Measurements from ENCODE around the gene ZFYVE21. TPM values are rescaled to one million over a fixed set of nuclear protein-coding genes. Genes with fewer than 3 reads are reported as not detected.

The ZFYVE21 gene
- total RNA-seq, 2 experiments from 2014 or later = 18.0 to 22.5 TPM

- Histone ChIP-seq H3K4me3 (ENCODE audit: low read depth, low read length, poor library complexity, severe bottlenecking) (no peak overlapping the region), H4K20me1 (ENCODE audit: insufficient read depth, low read length) (no peaks in the 10 kb centered on the region; the same call in 1 of the 2 replicates), H3K27ac (ENCODE audit: low read depth, low read length, poor library complexity, severe bottlenecking) (no peak overlapping the region), H3K9me2 (ENCODE audit: insufficient read depth, low read length) (no peaks in the 10 kb centered on the region), H3K9me3 (ENCODE audit: low read length) (no peaks in the 10 kb centered on the region), H3K4me2 (ENCODE audit: low read length) (peak overlapping the region; percentile 30; the same call in 1 of the 2 replicates), H2AFZ (ENCODE audit: low read length) (no peak overlapping the region), H3K36me3 (ENCODE audit: insufficient read depth, low read length) (no peaks in the 10 kb centered on the region), H3K79me2 (ENCODE audit: insufficient read depth, low read depth, low read length) (peaks cover 15% of the 10 kb centered on the region; the same call in 1 of the 2 replicates), H3K4me1 (ENCODE audit: insufficient read depth, low read length, poor library complexity, severe bottlenecking) (peaks cover 30% of the 10 kb centered on the region)
- ChIA-PET POLR2A (interaction anchor here (0.6 kb wide), 2 partner anchors 68 to 105 kb away, joined by 4 to 5 read pairs; no protein-coding TSS in a partner anchor), CTCF (ENCODE audit: unreplicated experiment) (no interaction called here)
- TF ChIP-seq CTCF (conservative IDR thresholded peaks at IDR 0.05; ENCODE audit: low read length) (no peak), EZH2phosphoT487 (IDR thresholded peaks at IDR 0.05; ENCODE audit: borderline replicate concordance, low read depth, low read length) (no peak)
- intact Hi-C loops (cut with micrococcal nuclease; ENCODE audit: unreplicated experiment) = no loop called here
- BruUV-seq (replicated peaks) = no TSS peak
- DNase-seq (ENCODE audit: low spot score) = no peak
These were observed 4.1 kb downstream of the ZFYVE21 start for GRCh38 chr14:103719751-103720150.

GRCh38 chr14:103721334-103722120 lies 5.9 kb downstream of the ZFYVE21 start:
- BruUV-seq (replicated peaks) = no TSS peak
- Histone ChIP-seq H3K4me1 (ENCODE audit: insufficient read depth, low read length, poor library complexity, severe bottlenecking) (peaks cover 27% of the 10 kb centered on the region), H3K4me2 (ENCODE audit: low read length) (no peak overlapping the region), H3K79me2 (ENCODE audit: insufficient read depth, low read depth, low read length) (peaks cover 7% of the 10 kb centered on the region; the same call in 1 of the 2 replicates), H3K27ac (ENCODE audit: low read depth, low read length, poor library complexity, severe bottlenecking) (no peak overlapping the region), H4K20me1 (ENCODE audit: insufficient read depth, low read length) (no peaks in the 10 kb centered on the region; the same call in 1 of the 2 replicates), H2AFZ (ENCODE audit: low read length) (no peak overlapping the region), H3K36me3 (ENCODE audit: insufficient read depth, low read length) (no peaks in the 10 kb centered on the region), H3K9me2 (ENCODE audit: insufficient read depth, low read length) (no peaks in the 10 kb centered on the region), H3K9me3 (ENCODE audit: low read length) (no peaks in the 10 kb centered on the region), H3K4me3 (ENCODE audit: low read depth, low read length, poor library complexity, severe bottlenecking) (no peak overlapping the region)
- intact Hi-C loops (cut with micrococcal nuclease; ENCODE audit: unreplicated experiment) = no loop called here
- TF ChIP-seq CTCF (conservative IDR thresholded peaks at IDR 0.05; ENCODE audit: low read length) = no peak
- no peak for TF ChIP-seq EZH2phosphoT487 (IDR thresholded peaks at IDR 0.05; ENCODE audit: borderline replicate concordance, low read depth, low read length)
- ChIA-PET POLR2A (interaction anchor here (0.5 to 0.6 kb wide), 2 partner anchors 113 to 147 kb away, joined by 4 to 7 read pairs; no protein-coding TSS in a partner anchor), CTCF (ENCODE audit: unreplicated experiment) (no interaction called here)
- DNase-seq (ENCODE audit: low spot score) = no peak

GRCh38 chr14:103723748-103724081 lies 8.1 kb downstream of the ZFYVE21 start:
- CTCF ChIA-PET (ENCODE audit: unreplicated experiment) = no interaction called here
- Histone ChIP-seq H2AFZ (ENCODE audit: low read length) (no peak overlapping the region), H3K4me3 (ENCODE audit: low read depth, low read length, poor library complexity, severe bottlenecking) (no peak overlapping the region), H3K9me3 (ENCODE audit: low read length) (no peaks in the 10 kb centered on the region), H3K4me1 (ENCODE audit: insufficient read depth, low read length, poor library complexity, severe bottlenecking) (peaks cover 14% of the 10 kb centered on the region), H3K9me2 (ENCODE audit: insufficient read depth, low read length) (no peaks in the 10 kb centered on the region), H3K79me2 (ENCODE audit: insufficient read depth, low read depth, low read length) (no peaks in the 10 kb centered on the region), H4K20me1 (ENCODE audit: insufficient read depth, low read length) (no peaks in the 10 kb centered on the region), H3K27ac (ENCODE audit: low read depth, low read length, poor library complexity, severe bottlenecking) (no peak overlapping the region), H3K4me2 (ENCODE audit: low read length) (no peak overlapping the region), H3K36me3 (ENCODE audit: insufficient read depth, low read length) (peaks cover 2% of the 10 kb centered on the region; the same call in 1 of the 2 replicates)
- BruUV-seq (replicated peaks) = no TSS peak
- POLR2A ChIA-PET = interaction anchor here (0.5 kb wide), 1 partner anchor 100 kb away, joined by 3 read pairs; no protein-coding TSS in a partner anchor
- DNase-seq (ENCODE audit: low spot score) = no peak
- no peak for TF ChIP-seq CTCF (conservative IDR thresholded peaks at IDR 0.05; ENCODE audit: low read length)
- no peak for TF ChIP-seq EZH2phosphoT487 (IDR thresholded peaks at IDR 0.05; ENCODE audit: borderline replicate concordance, low read depth, low read length)
- intact Hi-C loops (cut with micrococcal nuclease; ENCODE audit: unreplicated experiment) = no loop called here
